Peyer's patch (tissue), 4 donors: ENCODE results near the gene SEMA3A. TPM values are rescaled to one million over a fixed set of nuclear protein-coding genes. Genes with fewer than 3 reads are reported as not detected.
A peak's percentile ranks its signal among the peaks of the same experiment; 100 is the strongest.

ENCODE experiments used
- DNase-seq, 3 donors: peaks; one replicate each; pipeline ENCODE4 v3.0.0-alpha.2; 2017 to 2019
- H3K27ac ChIP-seq, 4 donors: fragments of 200-600 bp; sonication (generic); one replicate each; pipeline ENCODE4 v1.5.1; 2016 to 2019
- H3K27me3 ChIP-seq, 2 donors: fragments of 200-600 bp; sonication (generic); one replicate each; pipeline ENCODE4 v1.5.1; 2019
- H3K36me3 ChIP-seq, 3 donors: fragments of 200-600 bp; sonication (generic); one replicate each; pipeline ENCODE4 v1.5.1; 2016 to 2019
- H3K4me1 ChIP-seq, 4 donors: fragments of 200-600 bp; sonication (generic); one replicate each; pipeline ENCODE4 v1.5.1; 2016 to 2019
- H3K4me3 ChIP-seq, 4 donors: fragments of 200-600 bp; sonication (generic); 1 replicate in 3 of 4; 2 replicates in 1 of 4; pipeline ENCODE4 v1.5.1; 2016 to 2019; ENCODE audit warnings: mild to moderate bottlenecking in 1 of 4
- H3K9me3 ChIP-seq, 4 donors: fragments of 200-600 bp; sonication (generic); one replicate each; pipeline ENCODE4 v1.5.1; 2016 to 2019; ENCODE audit warnings: mild to moderate bottlenecking in 1 of 4
- CTCF ChIP-seq, 6 experiments: fragments of 450-650 bp in 4 of 6; fragments of 200-600 bp in 2 of 6; sonication (generic) in 1 of 6; IDR thresholded peaks; one replicate each; pipeline ENCODE4 v1.5.1; 2017 to 2019; ENCODE audit warnings: antibody characterized with exemption in 6 of 6, mild to moderate bottlenecking in 3 of 6, moderate library complexity in 1 of 6
- POLR2A ChIP-seq, 2 donors: fragments of 450-650 bp; IDR thresholded peaks; one replicate each; pipeline ENCODE4 v1.5.1; 2017; ENCODE audit warnings: antibody characterized with exemption in 2 of 2, mild to moderate bottlenecking in 2 of 2, moderate library complexity in 2 of 2
- total RNA-seq, 4 donors: library from RNA; depleted of rRNA; stranded (reverse); fragments of >200 nt; gene quantifications; one replicate each; pipeline ENCODE4 v1.1.0, GENCODE V29; 2016

Gene SEMA3A
- total RNA-seq, 4 donors from 2014 or later, result 1.3 to 12.4 (median 3.8) TPM

- Histone ChIP-seq H3K36me3 (no peaks in the 10 kb centered on the region), H3K4me1 (no peaks in the 10 kb centered on the region), H3K27ac (no peak overlapping the region), H3K4me3 (no peak overlapping the region), H3K9me3 (no peaks in the 10 kb centered on the region), H3K27me3 (no peaks in the 10 kb centered on the region)
- TF ChIP-seq CTCF (IDR thresholded peaks at IDR 0.05), result no peak
- no peak for DNase-seq
These were observed 208.8 kb downstream of the SEMA3A start for GRCh38 chr7:83985821-83986220.

- H3K27me3 ChIP-seq, result no peaks in the 10 kb centered on the region
- H3K4me3 ChIP-seq, result no peak overlapping the region
- no peaks in the 10 kb centered on the region for H3K4me1 ChIP-seq
- no peak for DNase-seq
- no peaks in the 10 kb centered on the region for H3K9me3 ChIP-seq
- H3K36me3 ChIP-seq, result no peaks in the 10 kb centered on the region
- no peak for TF ChIP-seq CTCF (IDR thresholded peaks at IDR 0.05)
- no peak for TF ChIP-seq POLR2A (IDR thresholded peaks at IDR 0.05)
- H3K27ac ChIP-seq, result no peak overlapping the region
These were observed 210.0 kb downstream of the SEMA3A start for GRCh38 chr7:83984591-83984990.

- no peak for TF ChIP-seq CTCF (IDR thresholded peaks at IDR 0.05)
- TF ChIP-seq POLR2A (IDR thresholded peaks at IDR 0.05), result no peak
- Histone ChIP-seq H3K4me3 (no peak overlapping the region), H3K4me1 (no peaks in the 10 kb centered on the region), H3K9me3 (no peaks in the 10 kb centered on the region), H3K27ac (no peak overlapping the region), H3K27me3 (no peaks in the 10 kb centered on the region), H3K36me3 (no peaks in the 10 kb centered on the region)
- no peak for DNase-seq
These were observed 210.5 kb downstream of the SEMA3A start for GRCh38 chr7:83984076-83984475.

- TF ChIP-seq POLR2A (IDR thresholded peaks at IDR 0.05), result no peak
- TF ChIP-seq CTCF (IDR thresholded peaks at IDR 0.05), result no peak
- DNase-seq, result no peak
- no peaks in the 10 kb centered on the region for H3K4me1 ChIP-seq
These were observed 211.0 kb downstream of the SEMA3A start for GRCh38 chr7:83983606-83984005.

GRCh38 chr7:83976302-83976701 is 218.3 kb downstream of the SEMA3A start:
- Histone ChIP-seq H3K27me3 (no peaks in the 10 kb centered on the region), H3K4me3 (no peak overlapping the region), H3K27ac (no peak overlapping the region), H3K4me1 (no peaks in the 10 kb centered on the region), H3K36me3 (no peaks in the 10 kb centered on the region), H3K9me3 (no peaks in the 10 kb centered on the region)
- TF ChIP-seq POLR2A (IDR thresholded peaks at IDR 0.05), result no peak
- peak in 5 of 6 experiments; percentile 26 to 80 (median 64) for TF ChIP-seq CTCF (IDR thresholded peaks at IDR 0.05)
- DNase-seq, result no peak

More at GRCh38 chr7:83983606-83984005, 211.0 kb downstream of the SEMA3A start:
- Histone ChIP-seq H3K27ac (no peak overlapping the region), H3K36me3 (no peaks in the 10 kb centered on the region), H3K4me3 (no peak overlapping the region), H3K9me3 (no peaks in the 10 kb centered on the region), H3K27me3 (no peaks in the 10 kb centered on the region)

- Histone ChIP-seq H3K4me1 (no peaks in the 10 kb centered on the region), H3K4me3 (no peak overlapping the region), H3K9me3 (no peaks in the 10 kb centered on the region), H3K27me3 (no peaks in the 10 kb centered on the region), H3K27ac (no peak overlapping the region), H3K36me3 (no peaks in the 10 kb centered on the region)
- TF ChIP-seq CTCF (IDR thresholded peaks at IDR 0.05) (no peak), POLR2A (IDR thresholded peaks at IDR 0.05) (no peak)
- DNase-seq, result no peak
These were observed 224.5 kb downstream of the SEMA3A start for GRCh38 chr7:83970081-83970480.
